DND-41 (cell line): ENCODE data around the gene PHACTR1.

ENCODE experiments used
- ATAC-seq: fragments of 200-7000 bp; cut with Tn5 transposase; 3 replicates; pipeline ENCODE4 v1.9.1; 2021; ENCODE audit warnings: low read depth; ENCODE audit not compliant: insufficient read depth
- DNase-seq: peaks from one replicate; pipeline ENCODE4 v3.0.0-alpha.2; 2020
- H2AFZ ChIP-seq: 2 replicates; pipeline ENCODE4 v1.6.0; 2012; ENCODE audit warnings: low read depth, low read length
- H3K27ac ChIP-seq: 2 replicates; pipeline ENCODE4 v1.5.1; 2012; ENCODE audit warnings: low read length, inconsistent platforms
- H3K27me3 ChIP-seq: fragments of 200-600 bp; sonication (generic); 2 replicates; pipeline ENCODE4 v1.6.0; 2012; ENCODE audit warnings: low read length, mild to moderate bottlenecking, inconsistent platforms; ENCODE audit not compliant: insufficient read depth, poor library complexity
- H3K36me3 ChIP-seq: 2 replicates; pipeline ENCODE4 v1.5.1; 2012; ENCODE audit warnings: low read length, inconsistent platforms; ENCODE audit not compliant: insufficient read depth
- H3K4me1 ChIP-seq: 2 replicates; pipeline ENCODE4 v1.5.1; 2012; ENCODE audit warnings: mild to moderate bottlenecking, low read length; ENCODE audit not compliant: insufficient read depth
- H3K4me2 ChIP-seq: 2 replicates; pipeline ENCODE4 v1.6.0; 2012; ENCODE audit warnings: mild to moderate bottlenecking, moderate library complexity, low read length, inconsistent platforms; ENCODE audit not compliant: insufficient read depth
- H3K4me3 ChIP-seq, 2 experiments: fragments of 200-600 bp in 1 of 2; shearing (Covaris generic) in 1 of 2; 2 replicates each; pipeline ENCODE4 v1.5.1; 2012 to 2016; ENCODE audit warnings: inconsistent platforms in 2 of 2, low read length in 2 of 2, mild to moderate bottlenecking in 2 of 2, low read depth in 1 of 2, moderate library complexity in 1 of 2
- H3K79me2 ChIP-seq: 2 replicates; pipeline ENCODE4 v1.6.0; 2012; ENCODE audit warnings: low read length, inconsistent platforms; ENCODE audit not compliant: insufficient read depth
- H3K9ac ChIP-seq: 2 replicates; pipeline ENCODE4 v1.6.0; 2012; ENCODE audit warnings: low read depth, mild to moderate bottlenecking, inconsistent platforms, low read length, moderate library complexity
- H3K9me3 ChIP-seq: 2 replicates; pipeline ENCODE4 v1.5.1; 2012; ENCODE audit warnings: low read length, moderate library complexity, mild to moderate bottlenecking, inconsistent platforms; ENCODE audit not compliant: insufficient read depth, severe bottlenecking
- H4K20me1 ChIP-seq: 2 replicates; pipeline ENCODE4 v1.6.0; 2012; ENCODE audit warnings: low read length; ENCODE audit not compliant: insufficient read depth
- EZH2 ChIP-seq: IDR thresholded peaks from 3 replicates; pipeline ENCODE4 v1.6.1; 2012; ENCODE audit warnings: borderline replicate concordance, low read depth, mild to moderate bottlenecking, moderate library complexity, low read length, inconsistent platforms; ENCODE audit not compliant: severe bottlenecking
- TF ChIP-seq, protein P1 (sequence below): IDR thresholded peaks from 2 replicates; pipeline ENCODE4 v1.5.1; 2012; ENCODE audit warnings: borderline replicate concordance, low read length, moderate library complexity, mild to moderate bottlenecking; ENCODE audit not compliant: poor library complexity, severe bottlenecking; ENCODE audit errors: extremely low read depth

Gene PHACTR1

DNA sequence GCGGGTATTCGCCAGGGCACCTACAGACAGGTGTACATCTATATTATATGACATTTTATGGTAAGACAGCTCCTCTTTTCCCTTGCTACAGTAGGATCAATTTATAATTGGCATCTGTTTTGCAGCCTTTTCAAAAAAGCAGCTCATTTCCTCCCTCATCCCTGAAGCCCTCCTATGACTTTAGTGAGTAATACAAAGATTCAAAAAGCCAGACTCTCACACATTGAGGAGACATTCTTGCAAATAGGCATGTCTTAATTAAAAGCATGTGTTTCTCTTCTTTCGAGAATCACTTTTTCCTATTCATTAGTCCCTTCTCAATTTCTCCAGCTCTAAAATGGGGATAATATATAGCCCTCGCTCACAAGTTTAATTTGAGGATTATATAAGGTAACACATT, 328.3 kb downstream of the PHACTR1 start:
- Histone ChIP-seq H3K27me3 (no peaks in the 10 kb centered on the region), H3K4me2 (no peak overlapping the region), H3K36me3 (no peaks in the 10 kb centered on the region), H2AFZ (no peak overlapping the region), H3K4me3 (no peak overlapping the region), H3K9ac (no peak overlapping the region), H3K79me2 (no peaks in the 10 kb centered on the region), H3K4me1 (no peaks in the 10 kb centered on the region), H4K20me1 (no peaks in the 10 kb centered on the region), H3K9me3 (no peaks in the 10 kb centered on the region), H3K27ac (no peak overlapping the region)
- DNase-seq = no peak
- ATAC-seq = no peak
- TF ChIP-seq, protein P1, sequence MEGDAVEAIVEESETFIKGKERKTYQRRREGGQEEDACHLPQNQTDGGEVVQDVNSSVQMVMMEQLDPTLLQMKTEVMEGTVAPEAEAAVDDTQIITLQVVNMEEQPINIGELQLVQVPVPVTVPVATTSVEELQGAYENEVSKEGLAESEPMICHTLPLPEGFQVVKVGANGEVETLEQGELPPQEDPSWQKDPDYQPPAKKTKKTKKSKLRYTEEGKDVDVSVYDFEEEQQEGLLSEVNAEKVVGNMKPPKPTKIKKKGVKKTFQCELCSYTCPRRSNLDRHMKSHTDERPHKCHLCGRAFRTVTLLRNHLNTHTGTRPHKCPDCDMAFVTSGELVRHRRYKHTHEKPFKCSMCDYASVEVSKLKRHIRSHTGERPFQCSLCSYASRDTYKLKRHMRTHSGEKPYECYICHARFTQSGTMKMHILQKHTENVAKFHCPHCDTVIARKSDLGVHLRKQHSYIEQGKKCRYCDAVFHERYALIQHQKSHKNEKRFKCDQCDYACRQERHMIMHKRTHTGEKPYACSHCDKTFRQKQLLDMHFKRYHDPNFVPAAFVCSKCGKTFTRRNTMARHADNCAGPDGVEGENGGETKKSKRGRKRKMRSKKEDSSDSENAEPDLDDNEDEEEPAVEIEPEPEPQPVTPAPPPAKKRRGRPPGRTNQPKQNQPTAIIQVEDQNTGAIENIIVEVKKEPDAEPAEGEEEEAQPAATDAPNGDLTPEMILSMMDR = no peak
- no peak for TF ChIP-seq EZH2

DNA sequence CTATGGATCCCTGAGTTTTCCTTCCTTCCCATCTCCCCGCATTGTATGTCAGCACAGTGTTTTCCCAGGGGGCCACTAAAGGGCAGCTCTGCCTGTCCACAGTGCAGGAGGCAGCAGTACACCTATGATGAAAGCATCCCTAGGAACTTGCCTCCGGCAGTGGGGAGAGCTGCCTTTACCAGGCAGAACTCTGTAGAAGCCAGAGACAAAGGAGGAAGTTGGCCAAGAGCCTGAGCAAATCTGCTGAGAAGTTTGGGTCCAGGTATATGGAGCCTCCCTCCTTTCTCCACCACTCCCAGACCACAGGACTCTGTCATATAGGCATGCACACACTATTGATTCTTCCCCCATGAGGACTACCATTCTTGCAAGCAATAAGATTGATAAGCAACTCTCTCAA, 329.1 kb downstream of the PHACTR1 start:
- H3K27me3 ChIP-seq = no peaks in the 10 kb centered on the region
- H2AFZ ChIP-seq = no peak overlapping the region
- TF ChIP-seq, protein P1 = no peak
- TF ChIP-seq EZH2 = no peak
- ATAC-seq = no peak
- H3K4me2 ChIP-seq = no peak overlapping the region
- H3K27ac ChIP-seq = no peak overlapping the region
- no peak for DNase-seq
- no peaks in the 10 kb centered on the region for H3K36me3 ChIP-seq
- no peaks in the 10 kb centered on the region for H3K79me2 ChIP-seq
- no peak overlapping the region for H3K4me3 ChIP-seq
- H3K9me3 ChIP-seq = no peaks in the 10 kb centered on the region
- H4K20me1 ChIP-seq = no peaks in the 10 kb centered on the region
- H3K9ac ChIP-seq = no peak overlapping the region
- H3K4me1 ChIP-seq = no peaks in the 10 kb centered on the region

DNA sequence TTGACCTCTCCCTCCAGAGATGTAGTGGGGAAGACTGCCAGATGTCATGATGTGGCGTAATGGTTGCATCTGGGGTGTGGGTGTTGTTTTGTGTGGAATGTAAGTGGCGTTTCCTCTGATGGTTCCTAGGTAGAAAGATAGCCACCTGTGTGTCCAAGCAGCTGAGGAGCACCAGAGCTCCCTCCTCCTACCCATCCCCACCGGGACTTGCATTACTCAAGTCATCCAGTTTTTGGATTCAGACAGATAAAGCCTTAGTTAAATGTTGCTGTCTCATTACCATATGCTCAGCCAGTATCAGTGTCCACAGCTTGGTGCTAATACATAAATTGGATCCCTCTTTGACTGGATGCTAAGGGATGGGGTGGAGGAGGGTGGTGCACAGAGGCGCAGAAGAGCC, 329.5 kb downstream of the PHACTR1 start:
- ATAC-seq = no peak
- H3K27ac ChIP-seq = no peak overlapping the region
- no peak overlapping the region for H3K4me2 ChIP-seq

More for the DNA sequence above, 329.5 kb downstream of the PHACTR1 start:
- Histone ChIP-seq H2AFZ (no peak overlapping the region), H3K9me3 (no peaks in the 10 kb centered on the region), H3K4me1 (no peaks in the 10 kb centered on the region), H3K36me3 (no peaks in the 10 kb centered on the region), H3K27me3 (no peaks in the 10 kb centered on the region), H3K9ac (no peak overlapping the region), H4K20me1 (no peaks in the 10 kb centered on the region), H3K4me3 (no peak overlapping the region), H3K79me2 (no peaks in the 10 kb centered on the region)
- no peak for DNase-seq
- TF ChIP-seq, protein P1 = no peak
- TF ChIP-seq EZH2 = no peak
